HG03442 (cell line): ENCODE data around the gene KCTD1.
A peak's percentile ranks its signal among the peaks of the same experiment; 100 is the strongest.

Experiments
- ATAC-seq: cut with Tn5 transposase; IDR thresholded peaks from one replicate; pipeline ENCODE4 v1.9.1; 2021; ENCODE audit warnings: mild to moderate bottlenecking, moderate library complexity; ENCODE audit not compliant: unreplicated experiment

The KCTD1 gene

DNA sequence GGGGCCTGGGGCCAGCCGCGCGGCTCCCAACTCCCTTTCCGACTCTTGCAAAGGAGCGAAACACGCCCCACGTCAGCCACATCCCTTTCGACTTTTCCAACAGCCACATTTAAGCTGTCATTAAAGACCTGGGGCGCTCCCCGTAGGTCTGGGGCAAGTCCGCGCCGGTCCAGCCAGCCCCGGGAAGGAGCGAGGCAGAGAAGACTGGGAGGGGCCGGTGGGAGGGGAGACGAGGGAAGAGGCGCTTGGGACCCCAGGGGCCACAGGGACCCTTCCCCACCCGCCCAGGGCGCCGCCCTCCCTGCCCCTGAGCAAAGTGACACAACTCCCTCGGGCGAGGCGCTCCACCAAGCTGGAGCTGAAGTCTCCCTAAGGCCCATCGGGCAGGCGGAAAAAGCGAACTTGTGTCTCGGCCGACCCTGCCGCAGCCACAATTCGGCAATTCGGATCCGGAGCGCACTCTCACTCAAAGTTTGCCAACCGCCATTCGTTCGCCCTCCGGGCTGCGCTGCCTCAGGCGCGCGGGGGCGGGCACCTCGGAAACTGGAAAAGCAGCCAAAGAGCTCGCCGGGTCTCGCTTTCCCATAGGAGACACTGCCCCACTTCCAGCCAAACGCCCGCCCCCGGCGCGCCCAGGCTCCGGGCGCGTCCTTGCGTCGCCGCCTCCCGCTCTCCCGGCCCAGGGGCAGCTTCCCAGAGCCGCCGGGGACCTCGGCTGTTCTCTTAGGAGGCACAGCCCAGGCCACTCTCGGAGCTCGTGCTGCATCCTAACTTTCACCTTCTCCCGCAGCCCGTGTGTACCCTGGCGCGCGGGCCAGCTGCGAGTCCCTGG lies 1.1 kb upstream of the KCTD1 start:
- ATAC-seq, result no peak

DNA sequence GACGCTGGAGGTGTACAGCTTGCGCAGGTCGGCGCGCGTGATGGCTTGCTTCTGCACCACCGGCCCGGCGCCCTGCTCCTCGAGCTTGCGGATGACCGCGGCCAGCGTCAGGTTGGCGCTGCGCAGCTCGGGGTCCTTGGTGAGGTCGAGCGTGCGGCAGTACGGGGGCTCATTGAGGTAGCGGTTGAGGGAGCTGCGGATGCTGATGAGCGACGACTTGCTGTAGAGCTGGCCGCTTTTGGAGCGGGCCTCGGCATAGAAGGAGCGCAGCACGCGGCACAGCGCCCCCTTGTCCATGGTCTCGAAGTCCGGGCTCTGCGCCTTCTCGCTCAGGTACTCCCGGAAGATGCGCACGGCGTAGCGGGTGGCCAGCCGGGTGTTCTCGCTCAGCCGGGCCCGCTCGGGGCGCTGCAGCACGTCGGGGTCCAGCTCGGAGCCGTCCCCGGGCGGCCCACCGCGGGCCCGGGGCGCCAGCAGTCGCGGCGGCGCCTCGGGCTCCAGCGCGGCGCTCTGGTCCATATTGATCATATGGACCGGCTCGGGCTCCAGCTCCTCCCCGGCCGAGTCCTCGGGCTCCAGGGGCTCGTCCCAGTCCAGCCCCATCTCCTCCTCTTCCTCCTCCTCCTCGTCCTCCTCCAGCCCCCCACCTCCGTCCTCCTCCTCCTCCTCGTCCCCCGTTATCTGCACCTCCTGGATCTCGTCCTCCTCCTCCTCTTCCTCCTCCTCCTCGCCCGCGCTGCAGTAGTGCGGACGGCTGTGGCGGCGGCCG lies 523 bp downstream of the KCTD1 start:
- ATAC-seq, result peak; percentile 66

DNA sequence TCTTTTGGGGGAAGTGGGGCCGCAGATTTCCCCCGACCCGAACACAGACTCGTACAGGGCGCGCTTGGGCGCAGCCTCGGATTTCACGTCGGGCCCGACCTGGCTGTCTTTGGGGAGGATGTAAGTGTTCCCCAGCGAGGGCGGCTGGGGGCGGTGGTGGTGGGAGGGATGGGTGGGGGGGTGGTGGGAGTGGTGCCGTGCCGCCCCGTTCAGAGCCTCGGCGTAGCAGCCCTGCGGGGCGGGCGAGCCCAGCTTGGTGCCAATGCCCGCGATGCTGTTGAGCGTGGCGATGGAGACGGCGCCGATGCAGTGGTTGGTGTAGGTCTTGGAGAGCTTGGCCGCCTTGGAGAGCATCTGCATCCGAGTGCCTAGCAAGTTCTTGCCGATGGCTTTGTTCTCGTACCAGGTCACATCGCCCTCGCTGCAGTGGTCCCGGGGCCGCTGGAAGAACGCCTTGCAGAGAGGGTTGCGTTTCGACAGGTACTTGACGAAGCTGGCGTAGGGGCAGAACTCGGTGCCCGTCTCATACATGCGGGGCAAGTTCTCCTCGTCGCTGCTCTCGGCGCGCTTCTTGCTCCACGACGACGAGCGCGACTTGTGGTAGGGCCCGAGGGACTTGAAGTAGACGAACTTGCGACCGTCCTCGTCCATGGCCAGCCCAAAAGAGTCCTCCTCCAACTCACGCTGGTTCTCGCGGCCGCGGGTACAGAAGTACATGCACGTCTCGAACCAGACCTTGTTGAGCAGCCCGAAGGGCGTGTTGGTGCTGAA lies 1.3 kb downstream of the KCTD1 start:
- ATAC-seq, result no peak

DNA sequence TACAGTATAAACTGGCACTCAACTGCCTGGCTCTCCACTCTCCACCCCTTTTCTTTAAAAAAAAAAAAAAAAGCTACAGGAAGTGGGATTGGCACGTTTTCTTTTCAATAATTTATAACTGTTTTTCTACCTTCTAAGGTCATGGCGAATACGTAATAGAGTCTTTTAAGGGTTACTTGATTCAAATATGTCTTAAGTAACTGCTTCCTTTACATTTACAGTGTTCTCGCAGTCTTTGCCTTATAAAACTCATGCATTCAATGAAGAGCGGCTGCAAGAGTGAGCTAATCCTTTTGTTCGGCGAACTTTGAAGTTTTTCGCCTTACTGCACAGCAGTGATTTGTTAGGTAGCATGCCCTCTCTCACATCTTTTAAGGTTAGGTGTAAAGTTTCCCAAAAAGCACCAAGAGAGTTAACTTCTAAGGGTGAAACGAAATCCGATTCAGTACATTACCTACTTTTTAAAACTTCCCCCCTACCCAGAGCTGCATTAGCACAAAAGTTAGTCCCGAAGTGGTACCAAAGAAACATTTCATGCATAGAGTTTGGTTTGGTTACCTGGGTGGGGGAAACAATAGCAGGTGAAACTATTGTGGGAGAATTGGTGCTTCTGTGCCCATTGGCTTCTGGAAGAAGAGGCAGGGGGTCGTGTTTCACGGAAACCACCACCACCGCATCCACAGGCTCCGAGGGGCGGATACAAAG lies 2.0 kb downstream of the KCTD1 start:
- no peak for ATAC-seq

DNA sequence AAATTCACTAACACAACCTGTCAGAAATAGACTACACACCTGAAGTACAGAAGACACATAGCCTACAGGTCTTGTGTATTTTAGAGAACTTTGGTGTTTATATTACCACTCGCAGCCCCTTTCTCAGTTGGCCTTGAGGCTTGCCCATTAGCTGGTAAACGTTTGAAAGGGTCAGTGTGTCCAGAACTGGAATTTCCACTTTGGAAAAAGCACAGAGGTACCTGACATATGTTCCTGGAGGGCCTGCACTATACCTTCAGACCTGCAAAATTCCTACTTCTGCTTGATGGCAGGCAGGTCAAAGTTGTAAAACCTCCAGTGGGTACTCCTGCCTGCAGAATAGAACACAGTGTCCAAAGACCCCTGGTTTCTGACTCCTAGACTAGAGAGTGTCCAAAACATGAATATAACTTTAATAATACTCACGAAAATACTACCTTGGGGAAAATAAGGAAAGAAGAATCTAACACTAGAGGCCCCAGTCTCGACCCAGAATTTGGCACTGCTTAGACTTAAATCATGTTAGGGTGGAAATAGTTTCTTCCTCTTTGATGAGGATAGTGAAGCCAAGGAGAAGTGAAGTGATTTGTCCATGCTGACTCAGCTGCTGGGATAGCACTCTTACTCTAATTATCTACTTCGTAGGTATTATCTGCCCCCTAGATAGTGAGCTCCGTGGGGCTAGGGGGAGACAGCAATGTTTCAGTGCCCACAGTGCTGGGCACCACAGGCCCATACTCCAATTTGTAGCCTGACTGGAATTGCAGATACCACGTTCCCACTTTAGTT lies 2.8 kb downstream of the KCTD1 start:
- ATAC-seq, result no peak

DNA sequence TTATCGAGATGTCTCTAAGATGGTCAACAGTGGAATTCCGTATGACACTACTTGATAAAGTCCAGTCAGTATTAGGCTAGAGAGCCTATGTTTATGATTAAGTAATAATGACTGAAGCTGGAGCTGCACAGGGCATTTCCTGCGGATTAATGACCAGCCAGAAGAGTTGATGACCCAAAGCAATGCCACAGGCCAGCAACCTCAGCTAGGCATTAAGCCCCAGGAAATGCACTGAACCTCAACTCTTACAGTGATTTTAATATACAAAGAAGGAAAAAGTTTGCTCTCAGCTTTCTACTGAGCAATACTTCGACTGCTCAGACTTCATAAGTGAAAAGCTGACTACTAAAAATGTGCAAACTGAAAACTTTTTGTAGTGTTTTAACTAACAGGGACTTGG lies 3.9 kb downstream of the KCTD1 start:
- ATAC-seq, result no peak

DNA sequence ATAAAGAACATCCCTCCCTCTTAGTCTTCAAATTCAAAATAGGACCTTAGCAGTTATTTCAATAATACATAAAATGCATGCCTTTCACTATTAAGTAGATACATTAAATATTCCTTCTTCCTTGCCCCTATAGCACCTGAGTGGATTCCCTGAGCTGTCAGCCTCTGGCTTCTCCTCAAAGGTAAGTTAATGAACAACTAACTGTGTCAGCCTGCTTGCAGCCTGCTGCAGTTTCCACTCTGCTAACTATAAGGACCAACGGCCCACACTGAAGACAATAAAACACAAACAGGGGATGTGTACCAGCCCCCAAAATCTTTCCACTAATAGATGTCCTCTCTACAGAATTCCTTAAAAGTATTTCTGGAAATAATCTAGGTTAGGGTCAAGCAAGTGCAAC lies 5.0 kb downstream of the KCTD1 start:
- no peak for ATAC-seq

DNA sequence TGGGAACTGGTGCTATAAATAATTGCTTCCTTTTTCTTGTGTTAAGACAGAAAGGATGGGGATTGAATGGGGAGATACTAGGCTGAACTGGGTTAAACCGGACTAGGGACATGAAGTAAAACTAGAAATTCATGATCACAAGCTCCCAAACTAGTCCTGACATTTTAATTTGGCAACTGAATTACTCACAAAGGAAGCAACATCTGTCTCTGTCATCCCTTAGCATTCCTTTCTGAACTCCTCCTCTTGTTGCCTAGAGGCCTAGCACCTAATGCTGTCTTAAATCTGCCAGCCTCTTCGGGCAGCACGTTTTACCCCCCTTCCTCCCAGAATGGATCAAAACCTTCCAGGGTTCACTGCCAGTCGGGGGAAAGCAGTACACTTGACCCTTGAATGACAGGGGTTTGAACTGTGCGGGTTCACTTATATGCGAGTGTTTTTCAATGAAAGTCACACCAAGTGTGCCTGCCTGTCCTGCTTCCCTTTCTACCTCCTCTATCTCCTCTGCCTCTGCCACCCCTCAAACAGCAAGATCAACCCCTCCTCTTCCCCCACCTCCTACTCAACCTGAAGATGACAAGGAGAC lies 8.2 kb downstream of the KCTD1 start:
- no peak for ATAC-seq

DNA sequence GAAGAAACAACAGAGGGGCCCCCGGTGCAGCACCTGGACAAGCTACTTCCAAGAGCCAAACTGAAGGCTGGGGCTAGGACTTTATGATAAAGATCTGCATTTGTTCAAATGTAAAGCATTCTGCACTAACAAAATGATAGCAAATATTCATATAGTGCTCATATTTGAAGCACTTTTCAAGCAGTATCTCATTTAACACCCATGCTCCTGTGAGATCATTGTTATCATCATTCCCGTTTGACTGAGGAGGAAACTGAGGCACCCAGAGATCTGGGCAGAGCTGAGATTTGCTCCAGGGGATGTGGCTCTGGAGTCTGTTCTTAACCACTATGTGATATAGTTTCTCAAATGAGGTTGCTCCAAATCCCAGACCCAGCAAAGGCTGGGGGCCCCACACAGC lies 9.8 kb downstream of the KCTD1 start:
- no peak for ATAC-seq

DNA sequence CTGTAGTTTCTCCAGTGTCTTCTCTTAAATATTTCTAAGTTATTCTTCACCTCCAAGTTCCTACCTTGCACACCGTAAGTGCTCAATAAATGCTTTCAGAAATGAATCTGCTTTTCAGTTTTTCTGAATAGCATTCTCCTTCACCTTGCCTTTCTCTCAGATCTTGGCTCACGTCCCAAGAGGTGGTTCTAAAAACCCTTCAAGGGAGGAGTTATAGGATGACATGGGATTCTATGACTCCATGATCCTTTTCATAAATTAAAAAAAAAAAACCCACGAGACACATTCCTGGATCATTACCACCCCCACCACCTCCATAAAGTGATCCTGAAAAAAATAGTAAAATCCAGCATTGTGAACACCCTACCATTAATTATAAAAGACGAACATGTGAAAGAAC lies 11.7 kb downstream of the KCTD1 start:
- ATAC-seq, result no peak

DNA sequence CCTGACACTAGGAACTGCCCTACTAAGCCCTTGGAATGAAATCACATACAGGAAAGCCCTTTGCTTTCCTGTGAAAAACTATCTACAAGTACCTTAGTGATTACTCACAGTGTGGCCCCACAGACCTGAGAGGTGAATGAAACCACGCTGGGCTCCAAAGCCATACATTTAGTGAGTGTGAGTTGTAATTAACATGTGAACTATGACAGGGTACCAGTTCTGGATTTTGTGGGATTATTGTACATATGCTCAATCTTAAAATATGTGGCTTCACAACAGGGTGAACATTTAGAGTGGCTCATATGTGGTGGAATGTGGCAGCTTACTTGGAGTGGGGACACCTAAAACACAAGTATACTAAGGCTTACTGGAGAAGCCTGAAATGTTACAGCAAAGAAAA lies 12.3 kb downstream of the KCTD1 start:
- ATAC-seq, result no peak

DNA sequence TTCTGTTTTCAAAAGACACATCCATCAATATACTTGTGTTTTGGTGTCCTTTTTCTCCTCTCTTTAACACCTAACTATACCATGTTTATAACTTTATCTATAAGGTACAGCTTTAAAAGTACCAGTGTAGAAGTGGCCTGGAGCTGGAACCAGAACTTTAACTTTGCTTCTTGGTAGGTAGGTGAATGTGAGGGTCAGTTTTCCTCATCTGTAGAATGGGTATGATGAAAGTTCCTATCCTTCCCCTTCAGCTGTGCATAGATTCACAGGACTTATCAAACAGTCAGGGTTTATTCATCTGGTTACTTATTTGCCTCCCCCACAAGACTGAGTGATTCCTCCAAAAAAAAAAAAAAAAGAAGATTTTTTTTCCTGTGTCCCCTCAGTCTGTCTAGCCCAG lies 12.7 kb downstream of the KCTD1 start:
- ATAC-seq, result no peak

DNA sequence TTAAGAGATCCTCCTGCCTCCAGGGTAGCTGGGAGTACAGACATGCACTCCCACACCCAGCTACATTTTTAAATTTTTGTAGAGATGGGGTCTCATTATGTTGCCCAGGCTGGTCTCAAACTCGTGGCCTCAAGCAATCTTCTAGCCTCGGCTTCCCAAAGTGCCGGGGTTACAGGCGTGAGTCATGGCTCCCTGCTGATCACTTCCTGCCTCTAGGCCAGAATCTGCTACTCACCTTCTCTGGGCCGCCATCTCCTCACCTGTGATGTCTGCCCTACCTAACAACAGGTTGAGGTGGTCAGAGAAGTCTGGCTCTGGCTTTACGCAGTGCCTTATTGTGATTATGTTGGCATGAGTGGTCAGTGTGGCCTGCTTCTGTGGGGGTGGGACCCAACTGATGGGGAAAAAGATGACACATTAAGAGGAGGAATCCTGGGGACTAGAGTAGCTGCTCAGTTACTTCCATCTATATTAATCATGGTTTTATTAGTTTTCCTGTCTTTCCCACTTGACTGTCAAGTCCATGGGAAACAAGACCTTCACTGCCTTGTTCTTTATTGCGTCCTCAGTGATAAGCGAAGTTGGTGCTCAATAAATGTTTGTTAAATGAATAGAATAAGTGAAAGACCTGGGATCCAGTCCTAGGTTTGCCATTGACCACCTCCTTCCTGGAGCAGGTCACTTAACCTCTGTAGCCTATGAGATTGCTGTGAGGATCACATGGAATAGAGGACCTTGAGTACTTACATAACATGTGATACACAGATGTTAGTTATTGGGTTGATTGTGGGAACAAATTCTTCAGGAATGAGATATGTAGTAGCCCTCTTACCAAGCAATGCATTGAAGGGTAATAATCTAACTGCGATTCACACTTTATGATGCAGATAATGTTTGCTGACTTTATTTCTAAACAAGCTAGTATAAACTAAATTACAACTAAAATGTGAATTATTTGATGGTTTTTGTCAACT lies 15.7 kb downstream of the KCTD1 start:
- no peak for ATAC-seq

DNA sequence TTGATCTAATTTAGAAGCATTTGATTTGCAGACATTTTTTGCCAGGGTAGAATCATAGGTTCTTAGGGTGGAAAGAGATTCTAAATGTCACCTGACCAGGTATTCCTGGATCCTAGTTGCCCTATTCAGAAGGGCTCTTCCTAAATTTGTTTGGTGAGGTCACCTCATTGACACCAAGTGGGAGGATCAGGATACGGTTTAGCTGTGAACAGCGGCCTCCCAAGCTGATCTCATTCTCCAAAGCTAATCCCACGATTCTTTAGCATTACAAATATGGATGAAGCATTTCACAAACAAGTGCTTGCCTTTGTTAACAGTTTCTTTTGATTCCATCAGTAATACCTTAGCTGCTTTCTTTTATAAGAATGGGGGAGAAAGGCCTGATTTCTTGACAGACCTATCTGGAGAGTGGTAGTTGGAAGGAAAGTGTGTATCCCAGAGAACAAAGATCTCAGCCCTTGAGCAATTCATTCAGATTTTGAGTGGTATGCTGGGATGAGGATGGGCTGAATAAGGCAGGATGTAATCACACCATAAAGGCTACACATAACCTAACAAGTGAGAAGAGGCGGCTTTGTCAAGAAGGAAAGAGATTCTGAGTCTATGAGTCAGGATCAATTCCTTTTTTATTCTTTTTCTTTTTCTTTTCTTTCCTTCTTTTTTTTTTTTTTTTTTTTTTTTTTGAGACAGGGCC lies 16.6 kb downstream of the KCTD1 start:
- no peak for ATAC-seq

DNA sequence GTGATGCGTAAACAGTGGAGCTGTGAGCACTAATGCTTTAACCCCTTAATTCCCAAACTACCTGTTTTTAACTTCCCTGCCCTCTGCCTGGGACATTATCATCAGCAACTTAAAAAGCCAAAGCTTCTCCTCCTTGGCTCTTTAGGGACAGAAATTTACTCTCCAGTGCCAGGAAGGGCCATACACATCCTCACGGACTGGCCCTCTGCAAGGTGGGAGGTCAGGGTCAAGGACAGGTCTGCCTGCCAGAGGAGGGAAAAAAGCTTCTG lies 21.5 kb downstream of the KCTD1 start:
- ATAC-seq, result no peak

DNA sequence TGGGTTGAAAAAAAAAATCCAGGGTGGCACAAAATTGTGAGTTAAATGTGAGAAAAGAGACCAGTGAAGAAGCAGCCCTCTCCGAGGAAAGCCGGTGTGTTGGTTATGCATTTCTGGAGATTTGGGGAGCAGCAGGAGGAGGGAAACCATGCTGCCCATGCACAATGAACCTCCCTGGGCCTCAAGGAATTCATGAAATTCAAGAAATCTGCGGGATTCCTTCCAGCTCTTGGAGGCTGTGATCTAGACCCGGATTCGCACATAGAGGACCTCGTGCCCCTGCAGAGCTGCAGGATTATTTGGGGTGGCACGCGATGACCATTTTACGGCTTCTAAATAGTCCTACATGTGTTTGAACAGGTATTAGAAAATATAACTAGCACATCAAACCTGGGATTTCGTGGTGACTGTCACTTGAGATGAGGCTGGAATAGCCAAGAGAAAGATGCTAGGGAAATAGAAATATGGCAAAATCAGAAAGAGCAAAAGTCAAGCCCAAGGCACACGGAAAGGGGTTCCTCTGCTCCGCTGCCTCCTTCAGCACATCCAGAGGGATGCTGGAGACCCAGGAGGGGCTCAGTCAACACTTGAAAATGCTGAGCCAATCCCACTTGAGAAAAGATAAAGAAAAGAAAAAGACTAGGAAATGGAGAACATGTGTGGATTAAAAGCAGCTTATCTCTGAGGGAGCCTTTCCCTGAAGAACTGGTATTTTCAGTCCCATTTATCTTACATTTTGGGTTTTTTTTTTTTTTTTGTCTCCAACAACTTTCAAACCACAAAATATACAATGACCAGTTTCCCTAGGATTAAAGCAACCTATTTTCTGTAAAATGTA lies 22.0 kb downstream of the KCTD1 start:
- no peak for ATAC-seq

DNA sequence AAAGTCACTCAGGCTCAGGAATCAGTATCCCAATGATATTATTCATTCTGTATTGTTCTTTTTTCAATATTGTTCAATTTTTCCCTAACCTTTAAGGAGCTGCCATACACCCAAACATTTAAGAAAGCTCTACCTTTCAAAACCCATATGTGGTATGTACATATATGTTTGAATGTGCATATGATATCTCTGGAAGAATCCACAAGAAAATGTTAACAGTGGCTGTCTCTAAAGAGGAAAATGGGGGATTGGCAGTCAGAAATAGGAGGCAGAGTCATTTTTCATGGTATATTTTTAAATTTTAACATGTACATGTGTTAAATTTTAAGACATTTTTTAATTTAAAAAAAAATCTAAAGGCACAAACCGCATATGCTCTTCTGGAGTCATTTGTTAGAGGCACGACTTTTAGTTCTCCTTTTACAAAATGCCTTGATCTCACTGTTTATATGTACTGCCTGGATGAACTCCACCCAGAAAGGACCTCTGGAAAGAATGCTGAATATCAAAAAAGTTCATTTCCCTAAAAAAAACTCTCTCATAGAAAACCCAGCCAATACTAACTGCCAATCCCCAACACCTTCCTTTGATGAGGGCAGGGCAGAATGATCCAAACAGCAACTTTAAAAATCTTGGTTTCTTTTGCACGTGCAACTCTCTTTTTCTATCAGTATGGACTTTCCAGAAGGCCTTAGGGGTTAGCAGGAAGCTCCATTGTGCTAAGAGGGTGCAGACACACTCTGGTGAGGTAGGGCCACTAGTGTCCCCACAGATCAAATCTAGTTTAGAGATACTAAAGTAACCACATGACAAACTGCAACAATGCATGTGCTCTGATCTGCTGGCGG lies 23.6 kb downstream of the KCTD1 start:
- no peak for ATAC-seq
